ENCODE data around the gene CEP72.
"Not testable (repeated sequence)": the region's sequence is repeated elsewhere in the genome, so short reads cannot be mapped to it uniquely, and the experiment has no call there.

Gene CEP72

DNA sequence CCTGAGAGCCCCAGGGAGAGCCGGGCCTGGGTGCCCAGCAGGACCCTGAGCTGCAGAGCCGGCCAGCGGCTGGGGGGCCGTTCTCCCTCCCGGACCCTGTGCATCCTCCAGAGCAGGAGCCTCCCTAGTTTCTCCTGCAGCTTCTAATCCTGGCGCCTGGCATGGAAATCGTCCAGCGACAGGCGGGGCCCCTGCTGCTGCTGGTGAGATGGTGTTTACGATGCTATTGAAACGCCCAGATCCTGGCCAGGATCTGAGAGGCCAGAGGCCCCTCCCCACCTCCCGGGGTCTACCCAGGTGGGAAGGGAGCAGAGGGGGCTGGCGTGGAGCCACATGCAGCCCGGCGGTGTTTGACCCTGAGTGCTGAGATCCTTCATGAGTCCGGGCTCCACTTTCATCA is 38.2 kb upstream of the CEP72 start:
- no peak overlapping the region for H3K4me3 Mint-ChIP-seq
- H3K4me1 Mint-ChIP-seq: no peaks in the 10 kb centered on the region
- peaks cover 22% of the 10 kb centered on the region for H3K27me3 Mint-ChIP-seq

DNA sequence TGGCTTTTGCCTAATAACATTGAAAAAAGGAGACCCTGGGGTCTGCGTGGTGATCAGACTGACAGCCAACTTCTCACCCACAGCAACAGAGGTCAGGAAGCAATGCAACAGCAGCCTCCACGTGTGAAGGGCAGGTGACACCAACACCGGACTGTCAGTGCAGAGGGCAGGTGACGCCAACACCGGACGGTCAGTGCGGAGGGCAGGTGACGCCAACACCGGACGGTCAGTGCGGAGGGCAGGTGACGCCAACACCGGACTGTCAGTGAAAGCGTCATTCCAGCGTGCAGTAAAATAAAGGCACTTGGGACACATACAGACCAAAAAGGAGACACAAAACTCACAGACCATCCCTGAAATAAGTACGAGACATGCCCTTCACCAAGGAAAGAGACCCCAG is 37.2 kb upstream of the CEP72 start:
- Mint-ChIP-seq H3K36me3 (ENCODE audit: low read depth) (peaks cover 2% of the 10 kb centered on the region), H3K9me3 (peaks cover 28% of the 10 kb centered on the region), H3K27me3 (peaks cover 27% of the 10 kb centered on the region), H3K4me3 (no peak overlapping the region), H3K4me1 (no peaks in the 10 kb centered on the region), H3K27ac (no peak overlapping the region)
- no peak for DNase-seq
- ATAC-seq: no peak

More for the DNA sequence above, 38.2 kb upstream of the CEP72 start:
- Mint-ChIP-seq H3K36me3 (ENCODE audit: low read depth) (peaks cover 2% of the 10 kb centered on the region), H3K27ac (no peak overlapping the region), H3K9me3 (peaks cover 28% of the 10 kb centered on the region)
- ATAC-seq (no peak), DNase-seq (no peak)

DNA sequence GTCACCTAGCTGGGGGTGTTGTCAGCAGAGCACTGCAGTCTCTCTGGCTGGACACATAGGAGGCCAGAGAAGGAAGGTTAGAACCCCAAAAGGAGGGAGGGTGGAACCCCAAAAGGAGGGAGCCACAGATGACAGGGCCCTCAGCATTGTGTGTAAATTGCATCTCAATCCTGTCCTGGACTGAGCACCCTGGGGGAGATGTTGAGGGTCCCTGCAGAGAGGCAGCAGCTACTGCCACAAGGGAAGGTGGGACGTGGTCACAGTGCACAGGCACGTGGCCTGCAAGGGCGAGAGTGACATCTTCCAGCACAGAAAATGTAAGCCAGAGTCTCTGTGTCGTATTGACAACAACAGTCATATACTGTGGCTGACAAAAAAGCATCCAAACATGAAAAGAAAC is 36.5 kb upstream of the CEP72 start:
- ATAC-seq: no peak
- no peak for DNase-seq
- H3K27me3 Mint-ChIP-seq: peaks cover 35% of the 10 kb centered on the region
- H3K36me3 Mint-ChIP-seq (ENCODE audit: low read depth): peaks cover 2% of the 10 kb centered on the region
- no peak overlapping the region for H3K4me3 Mint-ChIP-seq
- H3K27ac Mint-ChIP-seq: no peak overlapping the region
- no peaks in the 10 kb centered on the region for H3K4me1 Mint-ChIP-seq
- H3K9me3 Mint-ChIP-seq: peaks cover 28% of the 10 kb centered on the region

DNA sequence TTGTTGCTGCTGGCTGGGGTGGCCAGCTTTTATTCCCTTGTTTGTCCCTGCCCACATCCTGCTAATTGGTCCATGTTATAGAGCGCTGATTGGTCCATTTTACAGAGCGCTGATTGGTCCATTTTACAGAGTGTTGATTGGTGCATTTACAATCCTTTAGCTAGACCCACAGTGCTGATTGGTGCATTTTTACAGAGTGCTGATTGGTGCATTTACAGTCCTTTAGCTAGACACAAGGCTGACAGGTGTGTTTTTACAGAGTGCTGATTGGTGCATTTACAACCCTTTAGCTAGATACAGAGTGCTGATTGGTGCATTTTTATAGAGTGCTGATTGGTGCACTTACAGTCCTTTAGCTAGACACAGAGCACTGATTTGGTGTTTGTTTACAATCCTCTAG is 34.9 kb upstream of the CEP72 start:
- peaks cover 28% of the 10 kb centered on the region for H3K9me3 Mint-ChIP-seq
- DNase-seq; H3K4me1 Mint-ChIP-seq; H3K27ac Mint-ChIP-seq; ATAC-seq; H3K36me3 Mint-ChIP-seq (ENCODE audit: low read depth); H3K4me3 Mint-ChIP-seq: not testable (repeated sequence)
- H3K27me3 Mint-ChIP-seq: peaks cover 48% of the 10 kb centered on the region

DNA sequence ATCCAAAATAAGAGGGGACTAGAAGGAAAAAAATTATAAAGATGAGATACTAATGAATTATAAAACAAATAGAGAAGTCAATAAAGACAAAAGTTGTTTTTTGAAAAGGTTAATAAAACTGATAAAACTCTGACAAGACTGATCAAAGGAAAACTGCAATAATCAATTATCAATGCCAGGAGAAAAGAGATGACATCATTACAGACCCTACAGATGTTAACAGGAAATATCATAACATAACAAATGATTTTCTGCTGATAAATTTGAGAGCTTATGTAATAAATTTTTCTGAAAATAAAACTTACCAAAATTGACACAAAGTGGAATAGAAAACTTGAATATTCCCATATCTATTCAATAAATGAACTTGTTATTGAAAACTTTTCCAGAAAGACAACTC is 34.3 kb upstream of the CEP72 start:
- peaks cover 28% of the 10 kb centered on the region for H3K9me3 Mint-ChIP-seq
- H3K27me3 Mint-ChIP-seq: peaks cover 50% of the 10 kb centered on the region
- no peak for DNase-seq
- no peak overlapping the region for H3K27ac Mint-ChIP-seq
- ATAC-seq: no peak
- H3K4me3 Mint-ChIP-seq: no peak overlapping the region
- H3K36me3 Mint-ChIP-seq (ENCODE audit: low read depth): peaks cover 2% of the 10 kb centered on the region
- H3K4me1 Mint-ChIP-seq: no peaks in the 10 kb centered on the region

DNA sequence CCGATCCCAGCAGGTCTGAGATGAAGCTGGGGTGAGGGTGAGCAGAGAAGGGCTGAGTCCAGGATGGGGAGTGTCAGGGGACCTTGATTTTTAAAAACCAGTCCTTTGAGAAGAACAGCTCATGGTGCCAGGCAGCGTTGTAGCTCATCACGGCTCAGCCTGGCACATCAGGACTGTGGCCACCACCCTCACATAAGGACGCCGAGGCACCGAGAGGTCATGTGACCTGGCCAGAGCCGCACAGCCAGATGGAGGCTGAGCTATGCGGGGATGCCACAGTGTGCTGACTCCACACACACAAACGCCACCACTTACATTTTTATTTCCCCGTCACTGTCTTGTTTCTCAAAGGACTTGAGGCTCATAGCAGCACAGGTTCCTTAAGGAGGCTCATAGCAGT is 32.9 kb upstream of the CEP72 start:
- Mint-ChIP-seq H3K27ac (no peak overlapping the region), H3K36me3 (ENCODE audit: low read depth) (peaks cover 2% of the 10 kb centered on the region), H3K27me3 (peaks cover 53% of the 10 kb centered on the region), H3K9me3 (peaks cover 28% of the 10 kb centered on the region), H3K4me3 (no peak overlapping the region), H3K4me1 (no peaks in the 10 kb centered on the region)
- ATAC-seq: no peak
- DNase-seq: no peak

DNA sequence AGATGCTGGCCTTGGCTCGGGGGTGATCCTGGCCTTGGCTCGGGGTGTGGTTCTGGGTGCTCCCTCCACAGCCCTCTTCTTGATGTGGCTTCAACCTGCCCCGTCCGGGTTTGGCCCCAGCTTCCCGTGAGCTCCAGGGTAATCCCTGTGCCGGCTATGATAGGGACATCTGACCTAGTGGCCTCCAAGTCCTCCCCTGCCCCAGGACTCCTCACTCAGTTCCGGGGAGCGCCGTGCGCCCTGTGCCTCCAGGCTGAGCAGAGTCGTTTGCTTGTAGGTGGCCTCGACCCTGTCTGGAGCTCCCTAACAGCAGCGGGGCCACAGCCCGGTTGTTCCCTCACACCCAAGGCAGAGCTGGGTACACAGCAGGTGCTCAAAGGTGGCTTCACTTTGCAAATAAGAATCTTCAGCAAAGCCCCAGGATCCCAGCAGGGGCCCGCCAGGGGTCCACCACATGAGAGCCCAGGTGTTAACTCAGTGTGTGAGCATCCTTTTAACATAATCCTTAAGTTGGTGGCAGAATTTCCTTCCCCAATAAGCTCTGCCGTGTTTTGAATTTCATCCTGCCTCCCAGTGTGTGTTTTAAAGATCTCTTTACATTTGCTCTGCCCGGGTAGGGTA is 32.3 kb upstream of the CEP72 start:
- H3K9me3 Mint-ChIP-seq: peaks cover 28% of the 10 kb centered on the region
- H3K36me3 Mint-ChIP-seq (ENCODE audit: low read depth): peaks cover 2% of the 10 kb centered on the region
- DNase-seq (no peak), ATAC-seq (no peak)
- peaks cover 53% of the 10 kb centered on the region for H3K27me3 Mint-ChIP-seq
- no peaks in the 10 kb centered on the region for H3K4me1 Mint-ChIP-seq
- no peak overlapping the region for H3K27ac Mint-ChIP-seq
- no peak overlapping the region for H3K4me3 Mint-ChIP-seq

DNA sequence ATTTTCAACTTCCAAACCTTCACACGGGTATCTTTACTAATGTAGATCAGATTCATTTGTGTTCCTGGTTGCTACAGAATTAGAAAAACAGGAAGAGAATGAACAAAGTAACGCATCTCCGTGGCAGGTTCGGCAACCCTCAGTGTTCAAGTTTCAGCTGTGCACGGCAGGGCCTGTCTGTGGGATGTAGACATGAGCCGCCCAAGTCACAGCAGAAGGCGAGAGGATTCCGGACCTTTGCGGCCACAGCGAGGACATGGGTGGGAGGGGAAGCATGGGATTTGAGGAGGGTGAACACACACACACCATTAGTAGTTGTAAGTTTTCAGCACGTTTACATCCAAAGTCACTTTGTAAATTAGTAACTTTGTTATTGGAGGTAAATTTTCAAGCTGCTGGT is 31.7 kb upstream of the CEP72 start:
- peaks cover 53% of the 10 kb centered on the region for H3K27me3 Mint-ChIP-seq
- no peak for ATAC-seq
- H3K9me3 Mint-ChIP-seq: peaks cover 24% of the 10 kb centered on the region
- no peak overlapping the region for H3K27ac Mint-ChIP-seq
- DNase-seq: no peak
- H3K36me3 Mint-ChIP-seq (ENCODE audit: low read depth): peaks cover 2% of the 10 kb centered on the region
- no peak overlapping the region for H3K4me3 Mint-ChIP-seq
- H3K4me1 Mint-ChIP-seq: no peaks in the 10 kb centered on the region

DNA sequence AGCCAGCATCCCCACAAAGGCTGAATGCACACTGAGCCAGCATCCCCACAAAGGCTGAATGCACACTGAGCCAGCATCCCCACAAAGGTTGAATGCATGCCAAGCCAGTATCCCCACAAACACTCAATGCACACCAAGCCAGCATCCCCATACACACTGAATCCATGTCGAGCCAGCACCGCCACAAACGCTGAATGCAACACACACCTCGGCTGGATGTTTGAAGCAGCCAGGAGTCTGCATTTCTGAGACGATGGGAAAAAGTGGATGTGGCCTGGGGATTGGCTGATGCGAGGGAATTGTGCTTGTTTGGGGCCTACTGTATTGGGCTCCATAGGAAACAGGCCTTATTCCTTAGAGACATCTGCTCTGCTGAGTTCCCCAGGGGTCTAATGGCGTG is 30.9 kb upstream of the CEP72 start:
- H3K4me3 Mint-ChIP-seq: no peak overlapping the region
- no peak overlapping the region for H3K27ac Mint-ChIP-seq
- ATAC-seq (no peak), DNase-seq (no peak)
- H3K27me3 Mint-ChIP-seq: peaks cover 54% of the 10 kb centered on the region
- peaks cover 18% of the 10 kb centered on the region for H3K9me3 Mint-ChIP-seq
- peaks cover 2% of the 10 kb centered on the region for H3K36me3 Mint-ChIP-seq (ENCODE audit: low read depth)
- no peaks in the 10 kb centered on the region for H3K4me1 Mint-ChIP-seq

DNA sequence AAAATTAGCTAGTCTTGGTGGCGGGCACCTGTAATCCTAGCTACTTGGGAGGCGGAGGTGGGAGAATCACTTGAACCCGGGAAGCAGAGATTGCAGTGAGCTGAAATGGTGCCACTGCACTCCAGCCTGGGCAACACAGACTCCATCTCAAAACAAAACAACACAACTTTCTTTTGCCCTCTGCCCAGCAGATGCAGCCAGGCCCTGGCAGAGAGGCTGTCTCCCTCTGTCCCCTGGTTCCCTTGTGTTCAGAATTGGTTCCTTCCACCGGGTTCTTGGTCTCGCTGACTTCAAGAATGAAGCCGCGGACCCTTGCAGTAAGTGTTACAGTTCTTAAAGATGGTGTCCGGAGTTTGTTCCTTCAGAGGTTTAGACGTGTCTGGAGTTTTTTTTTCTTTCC is 30.2 kb upstream of the CEP72 start:
- ATAC-seq: no peak
- DNase-seq: no peak
- no peak overlapping the region for H3K27ac Mint-ChIP-seq
- H3K36me3 Mint-ChIP-seq (ENCODE audit: low read depth): no peaks in the 10 kb centered on the region
- peaks cover 11% of the 10 kb centered on the region for H3K9me3 Mint-ChIP-seq
- H3K4me3 Mint-ChIP-seq: no peak overlapping the region
- peaks cover 49% of the 10 kb centered on the region for H3K27me3 Mint-ChIP-seq
- no peaks in the 10 kb centered on the region for H3K4me1 Mint-ChIP-seq

DNA sequence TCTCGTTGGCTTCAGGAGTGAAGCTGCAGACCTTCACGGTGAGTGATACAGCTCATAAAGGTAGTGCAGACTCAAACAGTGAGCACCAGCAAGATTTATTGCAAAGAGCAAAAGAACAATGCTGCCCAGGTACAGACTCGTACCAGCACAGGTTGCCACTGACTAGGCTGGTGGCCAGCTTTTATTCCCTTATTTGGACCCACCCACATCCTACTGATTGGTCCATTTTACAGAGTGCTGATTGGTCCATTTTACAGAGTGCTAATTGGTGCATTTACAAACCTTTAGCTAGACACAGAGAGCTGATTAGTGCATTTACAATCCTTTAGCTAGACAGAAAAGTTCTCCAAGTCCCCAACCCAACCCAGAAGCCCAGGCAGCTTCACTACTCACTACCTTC is 29.7 kb upstream of the CEP72 start:
- not testable (repeated sequence) for H3K4me3 Mint-ChIP-seq; ATAC-seq; H3K27ac Mint-ChIP-seq; H3K9me3 Mint-ChIP-seq; H3K4me1 Mint-ChIP-seq; H3K36me3 Mint-ChIP-seq (ENCODE audit: low read depth); DNase-seq
- peaks cover 47% of the 10 kb centered on the region for H3K27me3 Mint-ChIP-seq

DNA sequence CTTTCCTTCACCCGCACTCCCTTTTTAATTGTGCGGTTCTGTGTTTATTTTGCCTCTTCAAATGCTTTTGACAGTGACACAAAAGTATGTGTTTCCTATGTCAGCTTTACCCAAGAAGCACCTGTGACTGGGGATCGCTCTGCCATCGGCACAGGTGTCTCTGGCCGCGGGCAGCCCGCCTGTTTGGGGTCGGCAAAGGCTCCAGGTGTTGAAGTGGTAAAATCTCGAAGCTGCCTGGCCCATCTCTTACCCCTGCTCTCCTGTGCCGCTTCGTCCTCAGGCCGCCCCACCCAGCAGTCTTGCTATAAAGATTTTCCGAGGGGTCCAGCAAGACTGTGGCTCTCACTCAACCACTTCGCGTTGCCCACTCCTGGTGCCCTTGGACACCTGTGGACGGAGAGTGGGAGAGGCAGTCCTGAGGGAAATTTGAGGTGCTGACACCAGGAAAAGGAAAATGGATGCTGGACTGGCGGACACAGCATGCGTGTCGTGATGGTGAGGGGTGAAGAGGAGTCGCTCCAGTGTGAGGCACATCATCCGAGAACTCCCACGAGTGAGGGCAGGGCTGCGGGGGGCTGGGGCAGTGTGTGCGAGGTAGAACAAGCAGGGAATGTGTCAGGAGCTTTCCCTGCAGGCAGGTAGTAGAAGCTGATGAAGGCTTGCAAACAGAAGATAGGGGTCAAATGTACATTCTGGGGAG is 29.1 kb upstream of the CEP72 start:
- Mint-ChIP-seq H3K9me3 (peaks cover 3% of the 10 kb centered on the region), H3K27ac (no peak overlapping the region), H3K27me3 (peaks cover 49% of the 10 kb centered on the region), H3K4me1 (no peaks in the 10 kb centered on the region), H3K36me3 (ENCODE audit: low read depth) (no peaks in the 10 kb centered on the region), H3K4me3 (no peak overlapping the region)
- ATAC-seq (no peak), DNase-seq (no peak)

DNA sequence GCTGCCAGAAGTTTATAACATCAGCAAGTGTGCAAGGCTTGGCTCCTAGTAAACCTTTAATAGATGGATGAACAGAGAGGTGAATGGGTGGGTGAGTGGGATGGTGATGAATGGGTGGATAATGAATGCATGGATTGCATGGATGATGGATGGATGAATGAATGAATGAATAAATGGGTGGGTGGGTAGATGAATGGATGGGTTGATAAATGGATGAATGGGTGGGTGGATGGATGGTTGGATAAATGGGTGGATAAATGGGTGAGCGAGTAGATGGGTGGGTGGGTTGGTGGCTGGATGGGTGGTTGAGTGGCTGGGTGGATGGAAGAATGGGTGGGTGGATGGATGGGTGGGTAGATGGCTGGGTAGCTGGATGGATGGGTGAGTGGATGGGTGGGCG is 28.5 kb upstream of the CEP72 start:
- H3K9me3 Mint-ChIP-seq: peaks cover under 1% of the 10 kb centered on the region
- no peaks in the 10 kb centered on the region for H3K4me1 Mint-ChIP-seq
- H3K36me3 Mint-ChIP-seq (ENCODE audit: low read depth): no peaks in the 10 kb centered on the region
- DNase-seq (no peak), ATAC-seq (no peak)
- peaks cover 49% of the 10 kb centered on the region for H3K27me3 Mint-ChIP-seq
- no peak overlapping the region for H3K4me3 Mint-ChIP-seq
- H3K27ac Mint-ChIP-seq: no peak overlapping the region

DNA sequence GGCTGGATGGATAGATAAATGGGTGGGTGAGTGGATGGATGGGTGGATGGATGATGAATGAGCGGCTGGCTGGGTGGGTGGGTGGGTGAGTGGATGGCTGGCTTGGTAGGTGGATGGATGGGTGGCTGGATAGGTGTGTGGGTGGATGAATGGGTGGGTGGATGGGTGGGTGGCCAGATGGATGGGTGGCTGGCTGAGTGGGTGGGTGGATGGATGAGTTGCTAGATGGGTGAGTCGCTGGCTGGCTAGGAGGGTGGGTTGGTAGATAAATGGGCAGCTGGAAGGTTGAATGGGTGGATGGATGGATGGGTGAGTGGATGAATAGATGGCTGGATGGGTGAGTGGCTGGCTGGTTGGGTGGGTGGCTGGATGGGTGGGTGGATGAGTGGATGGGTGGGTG is 27.9 kb upstream of the CEP72 start:
- H3K4me1 Mint-ChIP-seq: no peaks in the 10 kb centered on the region
- H3K9me3 Mint-ChIP-seq: peaks cover 1% of the 10 kb centered on the region
- H3K36me3 Mint-ChIP-seq (ENCODE audit: low read depth): no peaks in the 10 kb centered on the region
- DNase-seq: no peak
- no peak overlapping the region for H3K27ac Mint-ChIP-seq
- no peak overlapping the region for H3K4me3 Mint-ChIP-seq
- peaks cover 46% of the 10 kb centered on the region for H3K27me3 Mint-ChIP-seq
- ATAC-seq: no peak

DNA sequence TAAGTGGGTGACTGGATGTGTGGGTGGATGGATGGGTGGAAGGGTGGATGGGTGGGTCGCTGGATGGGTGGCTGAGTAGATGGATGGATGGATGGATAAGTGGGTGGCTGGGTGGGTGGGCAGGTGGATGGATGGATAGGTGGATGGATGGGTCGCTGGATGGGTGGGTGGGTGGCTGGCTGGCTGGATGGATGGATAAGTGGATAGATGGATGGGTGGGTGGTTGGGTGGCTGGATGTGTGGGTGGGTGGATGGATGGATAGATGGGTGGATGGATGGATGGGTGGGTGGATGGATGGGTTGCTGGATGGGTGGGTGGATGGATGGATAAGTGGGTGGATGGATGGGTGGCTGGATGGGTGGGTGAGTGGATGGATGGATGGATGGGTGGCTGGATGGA is 27.3 kb upstream of the CEP72 start:
- Mint-ChIP-seq H3K27me3 (peaks cover 43% of the 10 kb centered on the region), H3K36me3 (ENCODE audit: low read depth) (peaks cover 5% of the 10 kb centered on the region), H3K27ac (no peak overlapping the region), H3K4me1 (peaks cover 4% of the 10 kb centered on the region), H3K4me3 (no peak overlapping the region), H3K9me3 (peaks cover 8% of the 10 kb centered on the region)
- no peak for DNase-seq
- ATAC-seq: no peak
